DND-41 (cell line): Measurements from ENCODE around the gene MKNK1.

Experiments used
- ATAC-seq: fragments of 200-7000 bp; cut with Tn5 transposase; 3 replicates; pipeline ENCODE4 v1.9.1; 2021; ENCODE audit warnings: low read depth; ENCODE audit not compliant: insufficient read depth
- DNase-seq: peaks from one replicate; pipeline ENCODE4 v3.0.0-alpha.2; 2020
- H2AFZ ChIP-seq: 2 replicates; pipeline ENCODE4 v1.6.0; 2012; ENCODE audit warnings: low read depth, low read length
- H3K27ac ChIP-seq: 2 replicates; pipeline ENCODE4 v1.5.1; 2012; ENCODE audit warnings: low read length, inconsistent platforms
- H3K27me3 ChIP-seq: fragments of 200-600 bp; sonication (generic); 2 replicates; pipeline ENCODE4 v1.6.0; 2012; ENCODE audit warnings: low read length, mild to moderate bottlenecking, inconsistent platforms; ENCODE audit not compliant: insufficient read depth, poor library complexity
- H3K36me3 ChIP-seq: 2 replicates; pipeline ENCODE4 v1.5.1; 2012; ENCODE audit warnings: low read length, inconsistent platforms; ENCODE audit not compliant: insufficient read depth
- H3K4me1 ChIP-seq: 2 replicates; pipeline ENCODE4 v1.5.1; 2012; ENCODE audit warnings: mild to moderate bottlenecking, low read length; ENCODE audit not compliant: insufficient read depth
- H3K4me2 ChIP-seq: 2 replicates; pipeline ENCODE4 v1.6.0; 2012; ENCODE audit warnings: mild to moderate bottlenecking, moderate library complexity, low read length, inconsistent platforms; ENCODE audit not compliant: insufficient read depth
- H3K4me3 ChIP-seq, 2 experiments: fragments of 200-600 bp in 1 of 2; shearing (Covaris generic) in 1 of 2; 2 replicates each; pipeline ENCODE4 v1.5.1; 2012 to 2016; ENCODE audit warnings: inconsistent platforms in 2 of 2, low read length in 2 of 2, mild to moderate bottlenecking in 2 of 2, low read depth in 1 of 2, moderate library complexity in 1 of 2
- H3K79me2 ChIP-seq: 2 replicates; pipeline ENCODE4 v1.6.0; 2012; ENCODE audit warnings: low read length, inconsistent platforms; ENCODE audit not compliant: insufficient read depth
- H3K9ac ChIP-seq: 2 replicates; pipeline ENCODE4 v1.6.0; 2012; ENCODE audit warnings: low read depth, mild to moderate bottlenecking, inconsistent platforms, low read length, moderate library complexity
- H3K9me3 ChIP-seq: 2 replicates; pipeline ENCODE4 v1.5.1; 2012; ENCODE audit warnings: low read length, moderate library complexity, mild to moderate bottlenecking, inconsistent platforms; ENCODE audit not compliant: insufficient read depth, severe bottlenecking
- H4K20me1 ChIP-seq: 2 replicates; pipeline ENCODE4 v1.6.0; 2012; ENCODE audit warnings: low read length; ENCODE audit not compliant: insufficient read depth
- CTCF ChIP-seq: IDR thresholded peaks from 2 replicates; pipeline ENCODE4 v1.5.1; 2012; ENCODE audit warnings: borderline replicate concordance, low read length, moderate library complexity, mild to moderate bottlenecking; ENCODE audit not compliant: poor library complexity, severe bottlenecking; ENCODE audit errors: extremely low read depth
- EZH2 ChIP-seq: IDR thresholded peaks from 3 replicates; pipeline ENCODE4 v1.6.1; 2012; ENCODE audit warnings: borderline replicate concordance, low read depth, mild to moderate bottlenecking, moderate library complexity, low read length, inconsistent platforms; ENCODE audit not compliant: severe bottlenecking

Gene MKNK1

DNA sequence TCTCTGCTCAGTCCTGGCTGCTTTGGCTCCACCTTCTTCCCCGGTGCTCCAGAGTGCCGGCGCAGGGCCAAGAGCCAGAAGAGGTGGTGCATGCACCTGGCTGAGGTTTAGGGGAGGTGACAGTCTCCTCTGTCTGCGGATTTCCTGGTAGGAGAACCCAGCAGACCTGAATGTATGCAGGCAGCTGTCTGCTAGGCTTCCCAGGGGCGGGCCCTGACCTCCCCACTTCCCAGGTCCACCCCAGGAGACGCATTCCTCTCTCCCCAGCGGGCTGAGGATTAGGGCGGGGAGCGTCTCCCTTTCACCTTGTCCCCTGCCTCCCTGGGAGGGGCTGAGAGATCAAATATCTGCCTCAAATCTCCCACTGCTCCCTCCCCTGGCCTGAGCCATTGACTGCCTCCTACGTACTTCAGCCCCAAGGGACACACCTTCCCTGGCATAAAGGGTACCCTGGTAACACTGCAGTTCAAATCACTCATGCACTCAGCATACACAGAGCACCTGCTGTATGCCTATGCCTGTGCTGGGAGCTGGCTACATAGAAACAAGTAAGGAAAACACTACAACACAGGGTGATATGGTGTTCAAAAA is 87.0 kb downstream of the MKNK1 start:
- H2AFZ ChIP-seq, result no peak overlapping the region
- no peaks in the 10 kb centered on the region for H3K9me3 ChIP-seq
- DNase-seq (no peak), ATAC-seq (no peak)
- no peaks in the 10 kb centered on the region for H3K36me3 ChIP-seq
- H3K4me1 ChIP-seq, result no peaks in the 10 kb centered on the region
- H4K20me1 ChIP-seq, result peaks cover 3% of the 10 kb centered on the region; the same call in 1 of the 2 replicates
- TF ChIP-seq EZH2 (no peak), CTCF (no peak)
- no peak overlapping the region for H3K4me3 ChIP-seq
- H3K4me2 ChIP-seq, result no peak overlapping the region
- no peak overlapping the region for H3K9ac ChIP-seq
- H3K27me3 ChIP-seq, result peaks cover 28% of the 10 kb centered on the region
- H3K79me2 ChIP-seq, result no peaks in the 10 kb centered on the region
- H3K27ac ChIP-seq, result no peak overlapping the region

DNA sequence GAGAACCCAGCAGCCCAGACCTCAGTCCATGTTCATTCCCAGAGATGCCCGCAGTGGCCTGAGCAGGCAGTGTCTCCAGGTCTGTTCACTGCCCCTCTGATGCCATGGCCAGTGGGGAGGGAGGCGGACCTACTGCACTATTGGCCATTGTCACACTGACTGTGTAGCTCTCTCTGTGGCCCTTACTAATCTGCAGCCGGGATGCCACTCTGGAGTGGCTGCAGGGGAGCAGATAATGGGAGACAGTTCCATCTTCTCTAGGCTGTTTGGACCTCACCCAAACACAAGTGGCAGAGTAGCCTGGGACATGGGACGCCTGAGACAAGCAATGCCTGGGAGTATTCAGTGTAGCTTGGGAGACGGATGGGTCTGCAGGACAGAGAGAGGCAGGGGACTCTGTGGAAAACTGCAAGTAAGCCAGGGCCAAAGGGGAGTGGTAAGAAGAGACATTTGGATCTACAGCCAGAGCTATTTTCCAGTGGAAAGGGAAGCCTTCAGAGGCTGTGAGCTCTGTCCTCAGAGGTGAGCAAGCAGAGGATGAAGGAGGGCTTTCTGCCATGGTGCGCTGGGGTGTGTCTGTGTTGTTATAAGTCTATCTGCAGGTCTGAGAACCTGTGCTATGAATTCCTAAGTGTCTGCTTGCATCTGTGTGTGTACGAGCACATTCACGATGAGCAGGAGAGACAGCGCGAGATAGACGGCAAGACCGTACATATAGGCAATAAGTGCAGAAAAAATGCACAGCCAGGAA is 87.7 kb downstream of the MKNK1 start:
- Histone ChIP-seq H3K27ac (no peak overlapping the region), H3K9ac (no peak overlapping the region), H3K4me1 (no peaks in the 10 kb centered on the region), H3K27me3 (peaks cover 24% of the 10 kb centered on the region), H3K4me2 (no peak overlapping the region), H3K9me3 (no peaks in the 10 kb centered on the region), H2AFZ (no peak overlapping the region), H3K36me3 (no peaks in the 10 kb centered on the region), H3K4me3 (no peak overlapping the region), H3K79me2 (no peaks in the 10 kb centered on the region), H4K20me1 (peaks cover 3% of the 10 kb centered on the region; the same call in 1 of the 2 replicates)
- ATAC-seq (no peak), DNase-seq (no peak)
- no peak for TF ChIP-seq CTCF
- no peak for TF ChIP-seq EZH2

DNA sequence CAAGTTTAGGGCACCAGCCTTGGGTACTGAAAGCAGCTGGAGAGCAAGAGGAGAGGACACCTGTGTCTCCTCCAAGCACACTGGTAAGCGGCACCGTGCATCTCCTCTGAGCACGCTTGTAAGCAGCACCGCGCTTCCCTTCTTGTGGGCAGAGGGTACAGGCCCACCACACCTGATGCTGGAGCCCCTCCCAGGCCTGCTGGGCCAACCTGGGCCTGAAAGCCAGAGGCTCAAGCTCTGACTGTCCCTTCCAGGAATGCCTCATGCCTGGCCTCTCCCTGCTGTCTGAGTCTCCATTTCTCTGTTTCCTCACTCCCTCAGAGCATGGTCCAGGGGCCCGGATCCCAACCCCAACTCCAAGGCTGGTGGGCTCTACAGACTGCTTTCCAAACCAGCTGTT is 88.5 kb downstream of the MKNK1 start:
- H3K27me3 ChIP-seq, result peaks cover 21% of the 10 kb centered on the region
- ATAC-seq (no peak), DNase-seq (no peak)
- no peak overlapping the region for H3K27ac ChIP-seq
- no peaks in the 10 kb centered on the region for H3K4me1 ChIP-seq
- H3K9ac ChIP-seq, result no peak overlapping the region
- no peak for TF ChIP-seq EZH2
- no peak for TF ChIP-seq CTCF
- no peaks in the 10 kb centered on the region for H3K36me3 ChIP-seq
- H3K4me2 ChIP-seq, result no peak overlapping the region
- H3K4me3 ChIP-seq, result no peak overlapping the region
- peaks cover 3% of the 10 kb centered on the region for H4K20me1 ChIP-seq
- no peaks in the 10 kb centered on the region for H3K79me2 ChIP-seq
- H2AFZ ChIP-seq, result no peak overlapping the region
- no peaks in the 10 kb centered on the region for H3K9me3 ChIP-seq
